Prostate gland (tissue), 2 donors: ENCODE data around the gene CCDC92. TPM values are rescaled to one million over a fixed set of nuclear protein-coding genes. Genes with fewer than 3 reads are reported as not detected.

Source experiments
- DNase-seq: peaks from one replicate; pipeline ENCODE4 v3.0.0-alpha.2; 2019; ENCODE audit warnings: low spot score
- H3K27ac ChIP-seq, 2 donors: fragments of 200-600 bp; sonication (generic); 2 replicates each; pipeline ENCODE4 v1.5.1; 2017 to 2019
- H3K27me3 ChIP-seq: fragments of 200-600 bp; sonication (generic); replicated peaks from 2 replicates; pipeline ENCODE4 v1.5.1; 2019; ENCODE audit not compliant: insufficient read depth
- H3K36me3 ChIP-seq, 2 donors: fragments of 200-600 bp; sonication (generic); 1 replicate in 1 of 2; 2 replicates in 1 of 2; pipeline versions ENCODE4 v1.5.1 to v1.8.1; 2017 to 2019
- H3K4me1 ChIP-seq: fragments of 200-600 bp; sonication (generic); replicated peaks from 2 replicates; pipeline ENCODE4 v1.5.1; 2019
- H3K4me3 ChIP-seq, 2 donors: fragments of 200-600 bp; sonication (generic); 2 replicates each; pipeline ENCODE4 v1.5.1; 2017 to 2019
- H3K9me3 ChIP-seq: fragments of 200-600 bp; sonication (generic); 2 replicates; pipeline ENCODE4 v1.5.1; 2017
- POLR2A ChIP-seq: fragments of 450-650 bp; IDR thresholded peaks from one replicate; pipeline ENCODE4 v1.6.1; 2016; ENCODE audit warnings: antibody characterized with exemption, mild to moderate bottlenecking
- POLR2AphosphoS5 ChIP-seq: sonication (generic); formaldehyde crosslinking; IDR thresholded peaks from one replicate; pipeline ENCODE4 v1.6.1; 2017; ENCODE audit warnings: antibody characterized with exemption
- WGBS: methylation state at CpG from one replicate; pipeline ENCODE4 v1.1.5; 2018; 5-methylcytosine and 5-hydroxymethylcytosine counted together
- intact Hi-C: fragments of 100-400 bp; cut with DNase I; formaldehyde crosslinking; loops from one replicate; pipeline ENCODE4 v1.14.2; 2022
- total RNA-seq, 2 donors: library from RNA; depleted of rRNA; stranded (reverse); fragments of >200 nt; gene quantifications; one replicate each; pipeline ENCODE4 v1.1.0, GENCODE V29; 2016
- TF ChIP-seq, protein P1 (sequence below), 4 experiments: fragments of 200-600 bp in 2 of 4; fragments of 450-650 bp in 2 of 4; sonication (generic) in 2 of 4; IDR thresholded peaks; 1 replicate in 3 of 4; 2 replicates in 1 of 4; pipeline ENCODE4 v1.5.1; 2016 to 2019; ENCODE audit warnings: antibody characterized with exemption in 4 of 4, mild to moderate bottlenecking in 2 of 4, moderate library complexity in 2 of 4

Gene CCDC92
- total RNA-seq, 2 donors from 2014 or later: 22.4 to 42.9 TPM

DNA sequence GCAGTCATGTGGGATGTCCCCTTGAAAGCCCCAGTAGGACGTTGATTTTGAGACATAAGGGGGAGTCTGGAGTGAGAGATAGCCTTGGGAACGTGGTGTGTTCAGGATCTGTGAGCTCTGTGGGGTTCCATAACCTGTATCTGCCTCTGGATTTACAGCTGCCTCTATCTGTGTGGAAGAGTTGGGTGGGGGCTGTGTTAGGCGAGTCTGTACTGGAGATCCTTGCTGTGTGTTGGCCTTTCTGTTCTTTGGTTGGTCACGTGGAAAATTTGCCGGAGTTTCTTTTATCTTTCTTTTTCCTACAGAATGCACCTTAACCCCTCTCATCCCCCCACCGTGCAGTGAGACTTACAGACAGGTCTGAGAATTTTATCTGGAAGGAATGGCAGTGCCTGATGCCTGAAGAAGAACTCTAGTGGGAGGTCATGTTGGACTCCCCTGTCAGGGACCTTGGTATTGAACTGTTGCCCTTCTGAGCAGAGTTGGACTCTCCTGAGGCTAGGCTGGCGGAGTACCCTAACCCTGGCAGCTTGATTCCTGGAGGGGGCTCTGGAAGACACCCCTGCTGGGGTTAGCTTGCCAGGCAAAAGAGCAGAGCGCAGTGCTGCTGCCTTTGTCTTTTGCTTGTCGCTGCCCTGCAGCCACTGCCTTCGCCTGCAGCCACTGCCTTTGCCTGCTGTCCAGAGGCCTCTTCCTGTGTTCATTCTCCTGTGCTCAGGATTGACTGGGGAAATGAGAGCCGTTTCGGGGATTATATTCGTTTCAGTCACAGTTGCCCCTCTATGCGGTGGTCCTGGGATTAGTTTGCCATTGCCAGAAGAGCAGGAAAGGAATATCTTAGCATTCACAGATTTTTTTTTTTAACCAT lies 34.4 kb upstream of the CCDC92 start:
- no peak for DNase-seq
- WGBS: 55% methylated on average over 14 of the region's 14 CpGs
- H3K4me1 ChIP-seq: no peaks in the 10 kb centered on the region
- no peaks in the 10 kb centered on the region for H3K9me3 ChIP-seq
- H3K36me3 ChIP-seq: no peaks in the 10 kb centered on the region
- TF ChIP-seq POLR2AphosphoS5 (no peak), POLR2A (no peak)
- TF ChIP-seq, protein P1, sequence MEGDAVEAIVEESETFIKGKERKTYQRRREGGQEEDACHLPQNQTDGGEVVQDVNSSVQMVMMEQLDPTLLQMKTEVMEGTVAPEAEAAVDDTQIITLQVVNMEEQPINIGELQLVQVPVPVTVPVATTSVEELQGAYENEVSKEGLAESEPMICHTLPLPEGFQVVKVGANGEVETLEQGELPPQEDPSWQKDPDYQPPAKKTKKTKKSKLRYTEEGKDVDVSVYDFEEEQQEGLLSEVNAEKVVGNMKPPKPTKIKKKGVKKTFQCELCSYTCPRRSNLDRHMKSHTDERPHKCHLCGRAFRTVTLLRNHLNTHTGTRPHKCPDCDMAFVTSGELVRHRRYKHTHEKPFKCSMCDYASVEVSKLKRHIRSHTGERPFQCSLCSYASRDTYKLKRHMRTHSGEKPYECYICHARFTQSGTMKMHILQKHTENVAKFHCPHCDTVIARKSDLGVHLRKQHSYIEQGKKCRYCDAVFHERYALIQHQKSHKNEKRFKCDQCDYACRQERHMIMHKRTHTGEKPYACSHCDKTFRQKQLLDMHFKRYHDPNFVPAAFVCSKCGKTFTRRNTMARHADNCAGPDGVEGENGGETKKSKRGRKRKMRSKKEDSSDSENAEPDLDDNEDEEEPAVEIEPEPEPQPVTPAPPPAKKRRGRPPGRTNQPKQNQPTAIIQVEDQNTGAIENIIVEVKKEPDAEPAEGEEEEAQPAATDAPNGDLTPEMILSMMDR (IDR thresholded peaks at IDR 0.05): no peak
- intact Hi-C loops: no loop called here
- no peak overlapping the region for H3K27ac ChIP-seq
- no peak overlapping the region for H3K4me3 ChIP-seq
- no peaks in the 10 kb centered on the region for H3K27me3 ChIP-seq

DNA sequence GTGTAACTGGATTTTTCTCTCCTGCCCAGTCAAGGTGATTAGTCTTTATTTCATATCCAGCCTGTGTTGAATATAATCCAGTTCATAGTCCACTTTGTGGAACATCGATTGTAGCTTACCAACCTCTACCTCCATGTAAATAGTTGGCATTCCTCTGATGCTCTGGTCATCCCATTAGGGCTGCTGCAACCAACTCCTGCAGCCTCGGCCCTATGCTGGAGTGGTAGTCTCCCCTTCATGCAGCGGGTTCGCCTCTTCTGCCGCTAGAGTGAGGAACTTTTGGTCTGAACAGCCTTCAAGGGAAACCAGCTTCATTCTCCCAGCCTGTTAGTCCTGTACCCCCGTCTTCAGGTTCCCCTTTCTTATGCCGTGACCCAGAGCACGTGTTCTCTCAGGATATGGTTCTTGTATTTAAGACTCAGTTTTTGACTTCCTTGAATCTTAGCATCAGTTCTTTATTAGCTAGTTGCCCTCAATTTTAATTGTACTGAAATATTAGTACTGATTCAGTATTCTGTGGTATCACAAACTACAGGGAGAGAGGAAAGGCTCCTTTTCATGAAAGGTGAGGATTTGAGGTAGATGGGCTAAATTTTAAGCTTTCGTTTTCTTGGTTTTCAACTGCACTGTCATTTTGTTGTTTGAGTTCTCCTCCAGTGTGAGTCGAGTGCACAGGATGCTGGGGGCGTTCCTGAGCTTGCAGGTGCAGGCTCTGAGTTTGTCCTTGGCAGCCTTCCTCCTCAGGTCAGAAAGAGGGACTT lies 33.6 kb upstream of the CCDC92 start:
- no peak overlapping the region for H3K27ac ChIP-seq
- no peak for TF ChIP-seq POLR2A
- TF ChIP-seq POLR2AphosphoS5: no peak
- TF ChIP-seq, protein P1 (IDR thresholded peaks at IDR 0.05): no peak
- no peak for DNase-seq
- H3K4me3 ChIP-seq: no peak overlapping the region
- intact Hi-C loops: no loop called here
- H3K27me3 ChIP-seq: no peaks in the 10 kb centered on the region
- H3K4me1 ChIP-seq: no peaks in the 10 kb centered on the region
- no peaks in the 10 kb centered on the region for H3K36me3 ChIP-seq
- 56% methylated on average over 11 of the region's 11 CpGs for WGBS
- H3K9me3 ChIP-seq: no peaks in the 10 kb centered on the region

DNA sequence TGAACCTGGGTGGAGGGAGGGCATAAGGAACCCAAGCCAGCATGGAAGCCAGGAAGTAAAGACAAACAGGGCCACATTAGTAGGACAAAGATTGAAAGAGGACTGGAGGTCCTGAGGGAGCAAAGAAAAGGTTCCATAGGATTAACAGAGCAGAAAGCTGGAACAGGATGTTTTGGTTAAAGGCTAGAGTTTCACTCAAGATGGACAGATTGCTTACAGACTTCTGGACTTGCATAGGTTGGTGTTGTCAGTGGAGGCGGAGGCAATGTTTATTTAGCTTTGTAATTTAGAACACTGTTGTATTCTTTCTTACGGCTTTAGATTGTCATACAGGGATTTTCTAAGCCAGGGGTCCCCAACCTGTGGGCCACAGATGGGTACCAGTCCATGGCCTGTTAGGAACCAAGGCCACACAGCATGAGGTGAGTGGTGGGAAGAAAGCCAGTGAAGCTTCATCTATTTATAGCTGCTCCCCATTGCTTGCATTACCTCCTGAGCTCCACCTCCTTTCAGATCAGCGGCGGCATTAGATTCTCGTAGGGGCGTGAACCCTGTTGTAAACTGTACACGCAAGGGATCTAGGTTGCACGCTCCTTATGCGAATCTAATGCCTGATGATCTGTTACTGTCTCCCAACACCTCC lies 31.7 kb upstream of the CCDC92 start:
- TF ChIP-seq POLR2AphosphoS5: no peak
- TF ChIP-seq POLR2A: no peak
- TF ChIP-seq, protein P1 (IDR thresholded peaks at IDR 0.05): no peak
- no peak for DNase-seq
- Histone ChIP-seq H3K27me3 (no peaks in the 10 kb centered on the region), H3K27ac (no peak overlapping the region), H3K4me1 (no peaks in the 10 kb centered on the region), H3K36me3 (no peaks in the 10 kb centered on the region), H3K4me3 (no peak overlapping the region), H3K9me3 (no peaks in the 10 kb centered on the region)
- intact Hi-C loops: no loop called here
- WGBS: 84% methylated on average over 9 of the region's 9 CpGs

DNA sequence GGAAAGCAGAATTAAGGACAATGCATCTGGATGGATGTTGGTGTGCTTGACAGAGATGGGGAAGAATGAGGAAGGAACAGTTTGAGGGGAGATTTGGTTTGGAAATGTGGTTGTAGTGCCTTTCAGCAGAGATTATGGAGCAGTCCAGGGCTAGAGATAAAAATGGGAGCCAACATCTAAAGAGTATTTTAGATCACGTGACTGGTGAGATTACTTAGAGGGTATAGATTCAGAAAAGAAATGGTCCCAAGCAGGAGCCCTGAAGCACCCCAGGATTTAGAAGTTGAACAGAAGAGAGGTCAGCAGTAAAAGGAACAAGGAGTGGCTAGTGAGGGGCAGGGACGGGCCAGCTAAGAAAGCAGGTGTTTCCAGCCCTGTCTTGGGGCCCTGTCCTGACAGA lies 30.0 kb upstream of the CCDC92 start:
- no peaks in the 10 kb centered on the region for H3K27me3 ChIP-seq
- 90% methylated on average over 2 of the region's 2 CpGs for WGBS
- intact Hi-C loops: no loop called here
- no peak overlapping the region for H3K27ac ChIP-seq
- no peak for DNase-seq
- no peaks in the 10 kb centered on the region for H3K36me3 ChIP-seq
- H3K9me3 ChIP-seq: no peaks in the 10 kb centered on the region
- TF ChIP-seq POLR2A: no peak
- TF ChIP-seq, protein P1 (IDR thresholded peaks at IDR 0.05): no peak
- no peak overlapping the region for H3K4me3 ChIP-seq
- no peaks in the 10 kb centered on the region for H3K4me1 ChIP-seq
